ENCODE results near the gene MGMT. TPM values are rescaled to one million over a fixed set of nuclear protein-coding genes. Genes with fewer than 3 reads are reported as not detected.

Gene MGMT
- total and polyA plus RNA-seq, 2 of the 4 experiments (the other 2 are of a cell fraction) = 11.5 to 17.8 TPM

- TF ChIP-seq, protein P1, sequence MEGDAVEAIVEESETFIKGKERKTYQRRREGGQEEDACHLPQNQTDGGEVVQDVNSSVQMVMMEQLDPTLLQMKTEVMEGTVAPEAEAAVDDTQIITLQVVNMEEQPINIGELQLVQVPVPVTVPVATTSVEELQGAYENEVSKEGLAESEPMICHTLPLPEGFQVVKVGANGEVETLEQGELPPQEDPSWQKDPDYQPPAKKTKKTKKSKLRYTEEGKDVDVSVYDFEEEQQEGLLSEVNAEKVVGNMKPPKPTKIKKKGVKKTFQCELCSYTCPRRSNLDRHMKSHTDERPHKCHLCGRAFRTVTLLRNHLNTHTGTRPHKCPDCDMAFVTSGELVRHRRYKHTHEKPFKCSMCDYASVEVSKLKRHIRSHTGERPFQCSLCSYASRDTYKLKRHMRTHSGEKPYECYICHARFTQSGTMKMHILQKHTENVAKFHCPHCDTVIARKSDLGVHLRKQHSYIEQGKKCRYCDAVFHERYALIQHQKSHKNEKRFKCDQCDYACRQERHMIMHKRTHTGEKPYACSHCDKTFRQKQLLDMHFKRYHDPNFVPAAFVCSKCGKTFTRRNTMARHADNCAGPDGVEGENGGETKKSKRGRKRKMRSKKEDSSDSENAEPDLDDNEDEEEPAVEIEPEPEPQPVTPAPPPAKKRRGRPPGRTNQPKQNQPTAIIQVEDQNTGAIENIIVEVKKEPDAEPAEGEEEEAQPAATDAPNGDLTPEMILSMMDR (conservative IDR thresholded peaks at IDR 0.05; ENCODE audit: low read depth, low read length) = no peak
- no peak for TF ChIP-seq MAFK (IDR thresholded peaks at IDR 0.05; ENCODE audit: low read depth, low read length)
- TF ChIP-seq, protein P2, sequence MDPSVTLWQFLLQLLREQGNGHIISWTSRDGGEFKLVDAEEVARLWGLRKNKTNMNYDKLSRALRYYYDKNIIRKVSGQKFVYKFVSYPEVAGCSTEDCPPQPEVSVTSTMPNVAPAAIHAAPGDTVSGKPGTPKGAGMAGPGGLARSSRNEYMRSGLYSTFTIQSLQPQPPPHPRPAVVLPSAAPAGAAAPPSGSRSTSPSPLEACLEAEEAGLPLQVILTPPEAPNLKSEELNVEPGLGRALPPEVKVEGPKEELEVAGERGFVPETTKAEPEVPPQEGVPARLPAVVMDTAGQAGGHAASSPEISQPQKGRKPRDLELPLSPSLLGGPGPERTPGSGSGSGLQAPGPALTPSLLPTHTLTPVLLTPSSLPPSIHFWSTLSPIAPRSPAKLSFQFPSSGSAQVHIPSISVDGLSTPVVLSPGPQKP (IDR thresholded peaks at IDR 0.05; ENCODE audit: borderline replicate concordance, low read depth, low read length) = no peak
- TF ChIP-seq NFE2L2 (IDR thresholded peaks at IDR 0.05; ENCODE audit: low read depth, low read length) = no peak
- no peak for TF ChIP-seq RCOR1 (IDR thresholded peaks at IDR 0.05; ENCODE audit: insufficient replicate concordance, low read length)
- no peak for TF ChIP-seq CHD1 (IDR thresholded peaks at IDR 0.05; ENCODE audit: low read depth, low read length)
- TF ChIP-seq BHLHE40 (IDR thresholded peaks at IDR 0.05; ENCODE audit: low read depth, low read length) = no peak
- no peak for TF ChIP-seq CEBPB (IDR thresholded peaks at IDR 0.05; ENCODE audit: low read depth, low read length)
- TF ChIP-seq MXI1 (IDR thresholded peaks at IDR 0.05; ENCODE audit: borderline replicate concordance, low read depth, low read length) = no peak
- TF ChIP-seq POLR2A (IDR thresholded peaks at IDR 0.05; ENCODE audit: low read depth, low read length) = no peak
- no peak for TF ChIP-seq SMC3 (IDR thresholded peaks at IDR 0.05; ENCODE audit: low read depth, low read length)
- TF ChIP-seq USF2 (IDR thresholded peaks at IDR 0.05; ENCODE audit: low read depth, low read length) = no peak
- TF ChIP-seq MAZ (IDR thresholded peaks at IDR 0.05; ENCODE audit: borderline replicate concordance, low read depth, low read length) = no peak
- no peak for TF ChIP-seq FOS (IDR thresholded peaks at IDR 0.05; ENCODE audit: low read depth, low read length)
- TF ChIP-seq RAD21 (IDR thresholded peaks at IDR 0.05; ENCODE audit: low read length) = no peak
- TF ChIP-seq RFX5 (IDR thresholded peaks at IDR 0.05; ENCODE audit: low read depth, low read length) = no peak
- H4K91ac ChIP-seq (ENCODE audit: insufficient read depth, low read depth, low read length) = no peak overlapping the region
- WGBS, 2 experiments (ENCODE audit: extremely low coverage in 2 of 2, insufficient read length in 1 of 2) = 90% methylated on average over 8 of the region's 15 CpGs; no CpG with 5 or more reads in 1 of the 2 experiments
- H4K8ac ChIP-seq (ENCODE audit: low read depth in 2 of 2, low read length in 2 of 2) = no peak overlapping the region
- H3K9ac ChIP-seq (ENCODE audit: low read depth, low read length) = no peak overlapping the region
- no peak overlapping the region for H2BK15ac ChIP-seq (ENCODE audit: low read depth, low read length)
- ChIA-PET CTCF (no interaction called here), POLR2A (ENCODE audit: unreplicated experiment) (no interaction called here)
- BruUV-seq (replicated peaks) = no TSS peak
- no peak overlapping the region for H3K14ac ChIP-seq (replicated peaks; ENCODE audit: low read depth, low read length)
- no peak for DNase-seq
- H3K4ac ChIP-seq (ENCODE audit: low read depth, low read length) = no peak overlapping the region
- peaks cover 12% of the 10 kb centered on the region; the same call in 1 of the 2 replicates for H3K4me1 ChIP-seq (ENCODE audit: control insufficient read depth, insufficient read depth, low read length)
- H3K9me3 ChIP-seq (ENCODE audit: control insufficient read depth, insufficient read depth, low read length) = peaks cover 2% of the 10 kb centered on the region; the same call in 1 of the 2 replicates
- no peak overlapping the region for H3K18ac ChIP-seq (ENCODE audit: low read depth, low read length)
- no peak overlapping the region for H3K27ac ChIP-seq (ENCODE audit: insufficient read depth, low read length)
- H3K4me2 ChIP-seq (ENCODE audit: low read depth, low read length) = no peak overlapping the region
- H2AK9ac ChIP-seq (replicated peaks; ENCODE audit: low read depth, low read length, poor library complexity) = no peak overlapping the region
- H3K23ac ChIP-seq (ENCODE audit: low read depth, low read length) = no peak overlapping the region
- H3K4me3 ChIP-seq (ENCODE audit: insufficient read depth, low read depth, low read length) = no peak overlapping the region
- H3K56ac ChIP-seq (ENCODE audit: extremely low read depth, insufficient read depth, low read length) = no peak overlapping the region
- no peak overlapping the region for H4K5ac ChIP-seq (ENCODE audit: low read depth, low read length)
- H4K20me1 ChIP-seq (ENCODE audit: insufficient read depth, low read length) = no peaks in the 10 kb centered on the region
- H3K27me3 ChIP-seq (ENCODE audit: control insufficient read depth, insufficient read depth, low read length) = no peaks in the 10 kb centered on the region
- in situ Hi-C loops (cut with MboI; ENCODE audit: low sequenced_read_pairs) (no loop called here), intact Hi-C loops (cut with micrococcal nuclease) (no loop called here), dilution Hi-C loops (cut with HindIII; ENCODE audit: low sequenced_read_pairs, unreplicated experiment) (no loop called here)
- H3K79me1 ChIP-seq (ENCODE audit: low read depth in 1 of 2, low read length in 2 of 2) = no peaks in the 10 kb centered on the region; a peak in 1 of 4 replicates
- no peak overlapping the region for H2AK5ac ChIP-seq (ENCODE audit: low read depth, low read length)
- no peak overlapping the region for H2AFZ ChIP-seq (replicated peaks; ENCODE audit: low read length, poor library complexity)
- H2BK120ac ChIP-seq (ENCODE audit: low read depth, low read length) = no peak overlapping the region
- H2BK20ac ChIP-seq (ENCODE audit: low read depth, low read length) = no peak overlapping the region
- H2BK5ac ChIP-seq (ENCODE audit: low read depth, low read length, poor library complexity, severe bottlenecking) = no peak overlapping the region
- no peaks in the 10 kb centered on the region; the same call in 1 of the 2 replicates for H3K9me1 ChIP-seq (ENCODE audit: insufficient read depth, low read length)
- no peak for ATAC-seq (ENCODE audit: low read depth)
- H3K36me3 ChIP-seq (ENCODE audit: control insufficient read depth, insufficient read depth, low read length) = no peaks in the 10 kb centered on the region
These were observed 159.3 kb downstream of the MGMT start for GRCh38 chr10:129626309-129626708.

Data from IMR-90 (cell line).